ENCODE data around the gene ZFYVE19.

Gene ZFYVE19

GRCh38 chr15:40844696-40845030 is 37.8 kb downstream of the ZFYVE19 start:
- peak overlapping the region; percentile 27 for H3K4me3 ChIP-seq (ENCODE audit: low read depth, low read length)
- no peak for DNase-seq (ENCODE audit: low read depth, low spot score)
- TF ChIP-seq, protein P1, sequence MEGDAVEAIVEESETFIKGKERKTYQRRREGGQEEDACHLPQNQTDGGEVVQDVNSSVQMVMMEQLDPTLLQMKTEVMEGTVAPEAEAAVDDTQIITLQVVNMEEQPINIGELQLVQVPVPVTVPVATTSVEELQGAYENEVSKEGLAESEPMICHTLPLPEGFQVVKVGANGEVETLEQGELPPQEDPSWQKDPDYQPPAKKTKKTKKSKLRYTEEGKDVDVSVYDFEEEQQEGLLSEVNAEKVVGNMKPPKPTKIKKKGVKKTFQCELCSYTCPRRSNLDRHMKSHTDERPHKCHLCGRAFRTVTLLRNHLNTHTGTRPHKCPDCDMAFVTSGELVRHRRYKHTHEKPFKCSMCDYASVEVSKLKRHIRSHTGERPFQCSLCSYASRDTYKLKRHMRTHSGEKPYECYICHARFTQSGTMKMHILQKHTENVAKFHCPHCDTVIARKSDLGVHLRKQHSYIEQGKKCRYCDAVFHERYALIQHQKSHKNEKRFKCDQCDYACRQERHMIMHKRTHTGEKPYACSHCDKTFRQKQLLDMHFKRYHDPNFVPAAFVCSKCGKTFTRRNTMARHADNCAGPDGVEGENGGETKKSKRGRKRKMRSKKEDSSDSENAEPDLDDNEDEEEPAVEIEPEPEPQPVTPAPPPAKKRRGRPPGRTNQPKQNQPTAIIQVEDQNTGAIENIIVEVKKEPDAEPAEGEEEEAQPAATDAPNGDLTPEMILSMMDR (IDR thresholded peaks at IDR 0.05; ENCODE audit: low read depth, low read length): no peak
- in situ Hi-C loops (cut with HindIII; ENCODE audit: low sequenced_read_pairs): no loop called here

GRCh38 chr15:40845036-40845435 is 38.1 kb downstream of the ZFYVE19 start:
- TF ChIP-seq, protein P1 (IDR thresholded peaks at IDR 0.05; ENCODE audit: low read depth, low read length): no peak
- no peak for DNase-seq (ENCODE audit: low read depth, low spot score)
- in situ Hi-C loops (cut with HindIII; ENCODE audit: low sequenced_read_pairs): no loop called here
- H3K4me3 ChIP-seq (ENCODE audit: low read depth, low read length): no peak overlapping the region

DNA sequence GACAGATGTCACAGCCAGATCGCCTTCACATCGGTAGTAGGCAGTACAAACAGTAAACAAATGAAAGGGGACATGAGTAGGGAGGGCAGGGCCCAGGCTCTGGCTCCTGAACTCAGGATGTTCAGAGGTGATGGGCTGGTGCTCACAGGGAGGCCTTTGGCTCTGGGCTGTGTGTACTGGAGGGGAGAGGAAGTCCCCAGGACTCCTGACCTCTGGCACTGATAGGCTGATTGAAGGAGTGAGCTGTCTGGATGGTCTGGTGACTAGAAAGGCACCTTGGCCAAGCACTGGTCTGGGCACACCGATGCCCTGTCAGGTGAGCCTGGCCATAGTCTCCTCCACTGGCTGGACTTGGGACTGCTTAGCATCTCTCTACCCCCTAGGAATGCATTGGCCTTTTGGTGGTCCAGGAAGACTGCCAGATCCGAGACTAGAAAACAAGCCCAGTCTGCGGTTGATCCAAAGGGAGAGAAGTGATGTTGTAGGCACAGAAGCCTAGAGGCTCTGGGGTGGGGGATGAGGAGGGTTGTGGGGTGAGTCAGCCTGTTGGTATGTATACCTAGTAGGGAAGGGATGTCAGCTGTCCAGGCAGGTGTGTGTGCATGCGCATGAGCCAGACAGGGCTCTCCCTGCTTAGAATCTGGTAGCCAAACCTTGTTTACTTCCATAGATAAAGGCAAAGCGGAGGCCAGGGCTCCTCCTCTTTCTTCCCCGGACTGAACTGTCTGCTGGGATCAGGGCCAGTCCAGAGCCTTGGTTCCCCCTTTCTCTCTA is 38.8 kb downstream of the ZFYVE19 start:
- TF ChIP-seq, protein P1 (IDR thresholded peaks at IDR 0.05; ENCODE audit: low read depth, low read length): no peak
- DNase-seq (ENCODE audit: low read depth, low spot score): no peak
- H3K4me3 ChIP-seq (ENCODE audit: low read depth, low read length): no peak overlapping the region
- in situ Hi-C loops (cut with HindIII; ENCODE audit: low sequenced_read_pairs): no loop called here

DNA sequence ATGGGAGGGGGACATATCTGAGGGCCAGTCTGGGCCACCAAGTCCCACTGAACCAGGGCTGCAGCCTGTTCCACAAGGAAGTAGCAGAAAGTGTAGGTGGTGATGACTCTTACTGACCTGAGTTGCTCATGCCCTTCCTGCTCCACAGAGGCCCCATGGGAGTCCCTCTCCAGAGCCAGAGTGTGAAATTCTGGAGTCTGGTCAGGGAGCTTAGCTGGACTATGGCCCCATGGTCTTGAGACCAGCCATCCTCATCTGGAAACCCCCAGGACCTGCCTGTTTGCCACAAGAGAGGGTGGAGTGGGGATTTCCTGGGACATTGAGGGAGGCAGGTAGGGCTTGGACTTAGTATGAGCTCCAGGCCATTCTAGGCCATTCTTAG is 39.9 kb downstream of the ZFYVE19 start:
- TF ChIP-seq, protein P1 (IDR thresholded peaks at IDR 0.05; ENCODE audit: low read depth, low read length): no peak
- no peak overlapping the region for H3K4me3 ChIP-seq (ENCODE audit: low read depth, low read length)
- no peak for DNase-seq (ENCODE audit: low read depth, low spot score)
- in situ Hi-C loops (cut with HindIII; ENCODE audit: low sequenced_read_pairs): no loop called here

- no peak overlapping the region for H3K4me3 ChIP-seq (ENCODE audit: low read depth, low read length)
- no peak for DNase-seq (ENCODE audit: low read depth, low spot score)
- in situ Hi-C loops (cut with HindIII; ENCODE audit: low sequenced_read_pairs): no loop called here
- TF ChIP-seq, protein P1 (IDR thresholded peaks at IDR 0.05; ENCODE audit: low read depth, low read length): no peak
Observed at GRCh38 chr15:40847223-40847961, 40.5 kb downstream of the ZFYVE19 start.

GRCh38 chr15:40850576-40851112 is 43.8 kb downstream of the ZFYVE19 start:
- TF ChIP-seq, protein P1 (IDR thresholded peaks at IDR 0.05; ENCODE audit: low read depth, low read length): no peak
- DNase-seq (ENCODE audit: low read depth, low spot score): no peak
- in situ Hi-C loops (cut with HindIII; ENCODE audit: low sequenced_read_pairs): no loop called here
- no peak overlapping the region for H3K4me3 ChIP-seq (ENCODE audit: low read depth, low read length)

Data from astrocyte of the spinal cord (primary cell).